Calu3 (cell line): ENCODE data around the gene CAD. TPM values are rescaled to one million over a fixed set of nuclear protein-coding genes. Genes with fewer than 3 reads are reported as not detected.

ENCODE experiments used
- BruUV-seq: library from RNA; stranded (reverse); fragments of 400-500 nt; replicated peaks from 2 replicates; lab custom pipeline; 2021; lab: Mats Ljungman, UMichigan
- CTCF ChIA-PET: fragments of 300-600 bp; sonication (Branson Sonifier 250); formaldehyde crosslinking; loops from one replicate; lab custom pipeline; 2022; ENCODE audit warnings: antibody characterized with exemption; lab: Charles Lee
- DNase-seq: peaks from one replicate; pipeline ENCODE4 v3.0.0; 2022
- H3K27ac Mint-ChIP-seq: one replicate; pipeline ENCODE4 v1.8.0; 2022; ENCODE audit warnings: mixed read lengths; ENCODE audit not compliant: unreplicated experiment
- H3K27me3 Mint-ChIP-seq: one replicate; pipeline ENCODE4 v1.8.0; 2022; ENCODE audit warnings: mixed read lengths; ENCODE audit not compliant: unreplicated experiment
- H3K36me3 Mint-ChIP-seq: one replicate; pipeline ENCODE4 v1.8.0; 2022; ENCODE audit warnings: mild to moderate bottlenecking, moderate library complexity, mixed read lengths; ENCODE audit not compliant: insufficient read depth, unreplicated experiment
- H3K4me1 Mint-ChIP-seq: one replicate; pipeline ENCODE4 v1.8.0; 2022; ENCODE audit warnings: mild to moderate bottlenecking, low read depth, mixed read lengths; ENCODE audit not compliant: unreplicated experiment
- H3K4me3 Mint-ChIP-seq: one replicate; pipeline ENCODE4 v1.8.0; 2022; ENCODE audit warnings: mild to moderate bottlenecking, low read depth, moderate library complexity, mixed read lengths; ENCODE audit not compliant: unreplicated experiment
- H3K9me3 Mint-ChIP-seq: one replicate; pipeline ENCODE4 v1.8.0; 2022; ENCODE audit warnings: low read depth, mixed read lengths; ENCODE audit not compliant: unreplicated experiment
- CTCF ChIP-seq: fragments of 200-600 bp; IDR thresholded peaks from one replicate; pipeline ENCODE4 v1.8.0; 2022; ENCODE audit warnings: antibody characterized with exemption; ENCODE audit not compliant: unreplicated experiment
- intact Hi-C: fragments of 100-400 bp; cut with micrococcal nuclease; formaldehyde crosslinking; loops from one replicate; pipeline ENCODE4 v1.10.0; 2022; ENCODE audit not compliant: unreplicated experiment
- total RNA-seq: library from RNA; stranded (reverse); gene quantifications from 2 replicates; pipeline ENCODE4 v1.2.3, GENCODE V29; 2022

Gene CAD
- total RNA-seq, 1 experiment from 2014 or later: 68.2 TPM

GRCh38 chr2:27281855-27282559, 64.8 kb downstream of the CAD start, which contains the start of gene TRIM54:
TRIM54 (plus strand) TSS chr2:27282429; CDS start chr2:27282732, 303 bp downstream.
- H3K9me3 Mint-ChIP-seq: no peaks in the 10 kb centered on the region
- no peak within 1 kb of the TSS for H3K27ac Mint-ChIP-seq
- no TSS peak for BruUV-seq
- TF ChIP-seq CTCF: no peak
- DNase-seq: no peak
- peaks cover 82% of the 10 kb centered on the region for H3K27me3 Mint-ChIP-seq
- intact Hi-C loops: no loop called here
- CTCF ChIA-PET: interaction anchor here (1.0 to 5.6 kb wide), 3 partner anchors 11 to 21 kb away, joined by 3 to 29 read pairs (median 4); no protein-coding TSS in a partner anchor
- no peak within 1 kb of the TSS for H3K4me3 Mint-ChIP-seq
- no peaks in the 10 kb centered on the region for H3K36me3 Mint-ChIP-seq
- peaks cover 27% of the 10 kb centered on the region for H3K4me1 Mint-ChIP-seq

GRCh38 chr2:27282892-27283291, 65.7 kb downstream of the CAD start:
- H3K27ac Mint-ChIP-seq: no peak overlapping the region
- H3K27me3 Mint-ChIP-seq: peaks cover 82% of the 10 kb centered on the region
- no peak overlapping the region for H3K4me3 Mint-ChIP-seq
- peaks cover 27% of the 10 kb centered on the region for H3K4me1 Mint-ChIP-seq
- BruUV-seq: no TSS peak
- intact Hi-C loops: no loop called here
- no peaks in the 10 kb centered on the region for H3K9me3 Mint-ChIP-seq
- CTCF ChIA-PET: interaction anchor here (0.5 to 5.6 kb wide), 5 partner anchors 10 to 133 kb away, joined by 3 to 29 read pairs (median 4); no protein-coding TSS in a partner anchor
- H3K36me3 Mint-ChIP-seq: no peaks in the 10 kb centered on the region
- no peak for TF ChIP-seq CTCF
- DNase-seq: no peak

- CTCF ChIA-PET: no interaction called here
- TF ChIP-seq CTCF: no peak
- no TSS peak for BruUV-seq
- peaks cover 81% of the 10 kb centered on the region for H3K27me3 Mint-ChIP-seq
- H3K9me3 Mint-ChIP-seq: no peaks in the 10 kb centered on the region
- no peak for DNase-seq
- no peak overlapping the region for H3K27ac Mint-ChIP-seq
- H3K4me1 Mint-ChIP-seq: peaks cover 20% of the 10 kb centered on the region
- no peak overlapping the region for H3K4me3 Mint-ChIP-seq
- H3K36me3 Mint-ChIP-seq: no peaks in the 10 kb centered on the region
- intact Hi-C loops: no loop called here
These were observed 67.8 kb downstream of the CAD start for GRCh38 chr2:27284996-27285395.

- TF ChIP-seq CTCF: no peak
- intact Hi-C loops: no loop called here
- Mint-ChIP-seq H3K9me3 (no peaks in the 10 kb centered on the region), H3K4me1 (peaks cover 16% of the 10 kb centered on the region), H3K36me3 (no peaks in the 10 kb centered on the region), H3K4me3 (no peak overlapping the region), H3K27ac (no peak overlapping the region), H3K27me3 (peaks cover 77% of the 10 kb centered on the region)
- DNase-seq: no peak
- CTCF ChIA-PET: no interaction called here
- BruUV-seq: no TSS peak
These were observed 68.3 kb downstream of the CAD start for GRCh38 chr2:27285481-27285880.
